BE2C (cell line): Measurements from ENCODE around the gene LRRC14B.
"Not testable (repeated sequence)": the region's sequence is repeated elsewhere in the genome, so short reads cannot be mapped to it uniquely, and the experiment has no call there.

Experiments
- DNase-seq: peaks from one replicate; pipeline ENCODE4 v3.0.0-alpha.2; 2020
- H3K27me3 ChIP-seq: fragments of 250-450 bp; sonication (Bioruptor Pico); 2 replicates; pipeline ENCODE4 v1.5.1; 2020; ENCODE audit warnings: mild to moderate bottlenecking
- H3K36me3 ChIP-seq: fragments of 250-450 bp; sonication (Bioruptor Pico); 2 replicates; pipeline ENCODE4 v1.5.1; 2020; ENCODE audit warnings: mild to moderate bottlenecking
- H3K4me1 ChIP-seq: fragments of 250-450 bp; sonication (Bioruptor Pico); 2 replicates; pipeline ENCODE4 v1.5.1; 2020
- H3K4me3 ChIP-seq: 2 replicates; pipeline ENCODE4 v1.5.1; 2011; ENCODE audit warnings: low read depth, low read length
- H3K9me3 ChIP-seq: fragments of 250-450 bp; sonication (Bioruptor Pico); 2 replicates; pipeline ENCODE4 v1.5.1; 2020
- TF ChIP-seq, protein P1 (sequence below): IDR thresholded peaks from 2 replicates; pipeline ENCODE4 v1.5.1; 2012; ENCODE audit warnings: mild to moderate bottlenecking, low read depth, low read length

Gene LRRC14B

DNA sequence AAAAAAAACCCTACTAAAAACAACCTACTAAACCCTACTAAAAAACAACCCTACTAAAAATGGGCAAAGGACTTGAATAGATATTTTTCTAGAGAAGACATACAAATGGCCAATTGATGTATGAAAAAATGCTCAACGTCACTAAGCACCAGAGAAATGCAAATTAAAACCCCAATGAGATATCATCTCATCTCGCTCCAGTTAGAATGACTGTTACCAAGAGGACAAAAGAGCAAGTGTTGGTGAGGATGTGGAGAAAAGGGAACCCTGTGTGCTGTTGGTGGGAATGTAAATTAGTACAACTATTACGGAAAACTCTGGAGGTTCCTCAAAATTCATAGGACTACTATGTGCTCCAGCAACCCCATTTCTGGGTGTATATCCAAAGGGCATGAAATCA lies 37.6 kb downstream of the LRRC14B start:
- Histone ChIP-seq H3K9me3 (no peaks in the 10 kb centered on the region), H3K4me3 (no peak overlapping the region), H3K4me1 (no peaks in the 10 kb centered on the region), H3K27me3 (no peaks in the 10 kb centered on the region), H3K36me3 (peaks cover 27% of the 10 kb centered on the region)
- DNase-seq = no peak
- TF ChIP-seq, protein P1, sequence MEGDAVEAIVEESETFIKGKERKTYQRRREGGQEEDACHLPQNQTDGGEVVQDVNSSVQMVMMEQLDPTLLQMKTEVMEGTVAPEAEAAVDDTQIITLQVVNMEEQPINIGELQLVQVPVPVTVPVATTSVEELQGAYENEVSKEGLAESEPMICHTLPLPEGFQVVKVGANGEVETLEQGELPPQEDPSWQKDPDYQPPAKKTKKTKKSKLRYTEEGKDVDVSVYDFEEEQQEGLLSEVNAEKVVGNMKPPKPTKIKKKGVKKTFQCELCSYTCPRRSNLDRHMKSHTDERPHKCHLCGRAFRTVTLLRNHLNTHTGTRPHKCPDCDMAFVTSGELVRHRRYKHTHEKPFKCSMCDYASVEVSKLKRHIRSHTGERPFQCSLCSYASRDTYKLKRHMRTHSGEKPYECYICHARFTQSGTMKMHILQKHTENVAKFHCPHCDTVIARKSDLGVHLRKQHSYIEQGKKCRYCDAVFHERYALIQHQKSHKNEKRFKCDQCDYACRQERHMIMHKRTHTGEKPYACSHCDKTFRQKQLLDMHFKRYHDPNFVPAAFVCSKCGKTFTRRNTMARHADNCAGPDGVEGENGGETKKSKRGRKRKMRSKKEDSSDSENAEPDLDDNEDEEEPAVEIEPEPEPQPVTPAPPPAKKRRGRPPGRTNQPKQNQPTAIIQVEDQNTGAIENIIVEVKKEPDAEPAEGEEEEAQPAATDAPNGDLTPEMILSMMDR = no peak

DNA sequence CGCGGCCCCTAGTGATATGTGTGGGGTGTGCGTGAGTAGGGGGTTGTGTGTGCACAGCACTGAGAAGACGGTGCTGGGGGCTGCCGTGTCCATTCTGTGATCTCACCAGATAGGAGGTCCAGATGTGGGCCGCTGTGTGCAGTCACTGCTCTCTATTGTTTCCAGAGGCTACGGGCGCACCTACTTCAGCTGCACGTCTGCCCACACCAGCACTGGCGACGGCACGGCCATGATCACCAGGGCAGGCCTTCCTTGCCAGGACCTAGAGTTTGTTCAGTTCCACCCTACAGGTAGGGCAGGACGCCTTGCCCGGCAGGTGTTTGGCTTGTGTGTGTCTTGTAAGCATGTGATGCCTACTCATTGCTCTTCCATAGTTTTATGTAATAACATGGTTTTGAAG lies 39.4 kb downstream of the LRRC14B start:
- TF ChIP-seq, protein P1 = no peak
- H3K4me3 ChIP-seq = no peak overlapping the region
- H3K36me3 ChIP-seq = peaks cover 36% of the 10 kb centered on the region

DNA sequence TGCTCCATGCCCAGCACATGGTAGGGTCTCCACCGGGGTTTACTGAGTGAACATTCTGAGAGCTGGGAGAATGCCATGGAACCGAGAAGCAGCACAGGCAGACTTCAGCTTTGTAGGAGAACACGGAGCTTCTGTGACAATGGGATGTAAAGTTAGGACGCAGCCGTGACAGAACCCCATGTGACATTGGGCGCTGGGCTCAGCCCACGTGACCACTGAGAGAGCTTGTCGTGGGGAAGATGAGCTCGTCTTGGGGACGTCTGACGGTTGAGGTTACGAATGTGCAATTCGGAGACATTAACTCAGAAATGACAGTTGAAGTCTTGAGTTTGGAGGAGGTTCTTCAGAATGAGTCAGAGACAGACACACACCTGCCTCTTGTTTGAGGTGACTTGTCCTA lies 40.4 kb downstream of the LRRC14B start:
- TF ChIP-seq, protein P1 = no peak
- Histone ChIP-seq H3K36me3 (peaks cover 28% of the 10 kb centered on the region), H3K9me3 (no peaks in the 10 kb centered on the region)

More for the DNA sequence above, 39.4 kb downstream of the LRRC14B start:
- no peaks in the 10 kb centered on the region for H3K9me3 ChIP-seq
- H3K4me1 ChIP-seq = no peaks in the 10 kb centered on the region
- DNase-seq = no peak
- no peaks in the 10 kb centered on the region for H3K27me3 ChIP-seq

DNA sequence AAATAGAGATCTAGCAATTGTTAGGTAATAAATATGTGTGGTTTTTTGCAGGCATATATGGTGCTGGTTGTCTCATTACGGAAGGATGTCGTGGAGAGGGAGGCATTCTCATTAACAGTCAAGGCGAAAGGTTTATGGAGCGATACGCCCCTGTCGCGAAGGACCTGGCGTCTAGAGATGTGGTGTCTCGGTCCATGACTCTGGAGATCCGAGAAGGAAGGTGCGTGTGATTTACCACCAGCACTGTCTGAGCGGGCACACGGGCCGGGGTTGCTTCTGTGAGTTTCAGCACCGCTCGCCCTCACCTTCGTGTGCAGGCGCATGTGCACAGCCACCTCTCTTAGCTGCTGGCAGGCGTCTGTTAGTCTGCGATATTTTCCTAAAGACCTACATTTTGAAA lies 42.1 kb downstream of the LRRC14B start:
- H3K4me3 ChIP-seq, H3K27me3 ChIP-seq, DNase-seq, H3K9me3 ChIP-seq, H3K4me1 ChIP-seq: not testable (repeated sequence)
- peaks cover 23% of the 10 kb centered on the region for H3K36me3 ChIP-seq

More for the DNA sequence above, 40.4 kb downstream of the LRRC14B start:
- no peak for DNase-seq
- H3K27me3 ChIP-seq = no peaks in the 10 kb centered on the region
- H3K4me3 ChIP-seq = no peak overlapping the region
- H3K4me1 ChIP-seq = no peaks in the 10 kb centered on the region

DNA sequence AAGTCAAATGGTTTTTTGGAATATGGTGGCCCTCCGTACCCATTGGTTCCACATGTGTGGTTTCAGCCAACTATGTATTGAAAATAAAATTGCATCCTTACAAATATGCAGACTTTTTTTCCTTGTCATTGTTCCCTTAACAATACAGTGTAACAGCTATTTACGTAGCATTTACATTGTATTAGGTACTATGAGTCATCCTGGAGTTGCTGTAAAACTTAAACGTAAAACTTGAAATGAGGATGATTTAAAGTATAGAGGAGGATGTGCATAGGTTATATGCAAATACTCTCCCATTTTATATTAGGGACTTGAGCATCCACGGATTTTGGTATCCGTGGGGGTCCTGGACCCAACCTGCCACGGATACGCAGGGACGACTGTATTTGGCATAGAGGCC lies 43.2 kb downstream of the LRRC14B start:
- TF ChIP-seq, protein P1 = no peak
- no peak overlapping the region for H3K4me3 ChIP-seq
- no peaks in the 10 kb centered on the region for H3K27me3 ChIP-seq
- H3K36me3 ChIP-seq = peaks cover 24% of the 10 kb centered on the region
- no peaks in the 10 kb centered on the region for H3K4me1 ChIP-seq
- H3K9me3 ChIP-seq = no peaks in the 10 kb centered on the region
- DNase-seq = no peak

DNA sequence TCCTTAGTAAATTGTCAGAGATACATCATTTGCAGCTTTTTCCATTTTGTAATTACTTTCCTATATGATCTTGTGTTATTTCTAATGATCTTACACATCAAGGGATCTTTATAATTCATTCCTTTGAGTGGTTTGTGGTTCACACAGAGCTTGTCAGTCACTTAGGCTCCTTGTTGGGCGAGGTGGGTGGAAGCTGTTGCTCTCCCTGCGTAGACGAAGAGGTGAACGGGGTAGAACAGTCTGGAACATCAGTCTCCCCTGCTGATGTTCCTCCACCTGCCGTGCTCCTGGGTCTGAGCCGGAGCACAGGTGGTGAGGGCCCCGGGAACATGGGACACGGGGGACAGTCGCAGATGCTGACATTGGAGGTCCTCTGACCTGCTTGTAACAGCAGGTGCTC lies 44.2 kb downstream of the LRRC14B start:
- peaks cover 24% of the 10 kb centered on the region for H3K36me3 ChIP-seq
- not testable (repeated sequence) for H3K27me3 ChIP-seq, H3K4me1 ChIP-seq, H3K4me3 ChIP-seq, DNase-seq, H3K9me3 ChIP-seq

DNA sequence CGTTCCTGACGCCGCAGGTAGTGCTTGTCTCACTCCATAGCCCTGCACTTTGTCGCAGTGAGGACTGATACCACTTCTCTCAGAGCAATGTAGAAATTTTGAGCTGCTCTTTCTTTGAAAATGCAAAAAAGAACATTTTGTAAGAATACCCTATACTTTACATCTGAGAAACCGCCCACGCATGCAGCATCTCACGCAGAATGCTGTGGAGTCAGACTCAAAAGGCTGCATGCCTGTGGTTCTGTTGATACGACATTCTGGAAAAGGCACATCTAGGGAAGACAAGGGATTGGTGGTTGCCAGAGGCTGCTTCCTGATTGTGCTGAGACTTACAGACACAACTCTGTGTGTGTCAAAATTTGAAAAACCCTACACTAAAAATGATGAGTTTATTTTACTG lies 46.6 kb downstream of the LRRC14B start:
- not testable (repeated sequence) for H3K4me1 ChIP-seq, H3K4me3 ChIP-seq, H3K27me3 ChIP-seq, H3K9me3 ChIP-seq, DNase-seq
- peaks cover 38% of the 10 kb centered on the region for H3K36me3 ChIP-seq

DNA sequence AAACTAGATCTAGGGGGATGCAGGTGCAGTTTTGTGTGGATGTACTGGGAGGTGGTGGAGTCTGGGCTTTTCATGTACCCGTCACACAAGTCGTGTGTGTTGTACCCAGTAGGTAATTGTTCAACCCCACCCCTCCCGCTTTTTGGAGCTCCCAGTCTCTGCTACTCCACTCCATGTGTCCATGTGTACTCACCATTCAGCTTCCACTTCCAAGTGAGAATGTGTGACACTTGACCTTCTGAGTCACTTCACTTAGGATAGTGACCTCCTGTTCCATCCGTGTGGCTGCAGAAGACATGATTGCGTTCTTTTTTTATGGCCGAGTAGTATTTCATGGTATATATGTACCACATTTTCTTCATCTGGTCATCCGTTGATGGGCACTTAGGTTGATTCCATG lies 49.3 kb downstream of the LRRC14B start:
- H3K4me1 ChIP-seq, H3K4me3 ChIP-seq, H3K9me3 ChIP-seq, DNase-seq, H3K27me3 ChIP-seq: not testable (repeated sequence)
- H3K36me3 ChIP-seq = peaks cover 24% of the 10 kb centered on the region

DNA sequence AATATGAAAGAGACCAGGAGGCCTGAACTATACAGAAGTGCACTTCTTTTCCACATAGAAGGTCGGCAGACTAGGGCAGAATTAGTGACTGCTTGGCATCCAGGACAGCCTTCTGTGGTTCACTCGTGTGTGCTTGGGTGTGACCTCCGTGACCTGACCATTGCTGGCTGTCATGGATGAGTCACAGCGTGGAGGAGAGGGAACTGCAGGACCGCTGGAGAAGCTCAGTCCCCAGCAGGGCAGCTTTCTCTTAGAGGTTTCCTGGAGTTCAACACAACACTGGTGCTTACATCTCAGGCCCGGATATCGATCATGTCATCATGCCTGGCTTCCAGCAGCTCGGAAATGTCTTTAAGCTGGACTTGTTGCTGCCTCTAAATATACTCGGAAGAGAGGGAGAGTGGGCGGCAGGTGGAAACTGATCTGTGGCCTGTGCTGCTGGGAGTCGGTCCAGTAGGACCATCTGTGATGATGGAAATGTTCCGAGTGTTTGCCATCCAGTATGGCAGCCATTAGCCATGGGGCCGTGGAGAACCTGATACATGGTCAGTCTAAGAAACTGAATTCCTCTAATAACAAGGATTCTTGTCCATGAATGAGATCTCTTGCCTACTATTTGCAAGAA lies 49.9 kb downstream of the LRRC14B start:
- H3K4me1 ChIP-seq, DNase-seq, H3K9me3 ChIP-seq, H3K4me3 ChIP-seq, H3K27me3 ChIP-seq: not testable (repeated sequence)
- H3K36me3 ChIP-seq = peaks cover 25% of the 10 kb centered on the region

DNA sequence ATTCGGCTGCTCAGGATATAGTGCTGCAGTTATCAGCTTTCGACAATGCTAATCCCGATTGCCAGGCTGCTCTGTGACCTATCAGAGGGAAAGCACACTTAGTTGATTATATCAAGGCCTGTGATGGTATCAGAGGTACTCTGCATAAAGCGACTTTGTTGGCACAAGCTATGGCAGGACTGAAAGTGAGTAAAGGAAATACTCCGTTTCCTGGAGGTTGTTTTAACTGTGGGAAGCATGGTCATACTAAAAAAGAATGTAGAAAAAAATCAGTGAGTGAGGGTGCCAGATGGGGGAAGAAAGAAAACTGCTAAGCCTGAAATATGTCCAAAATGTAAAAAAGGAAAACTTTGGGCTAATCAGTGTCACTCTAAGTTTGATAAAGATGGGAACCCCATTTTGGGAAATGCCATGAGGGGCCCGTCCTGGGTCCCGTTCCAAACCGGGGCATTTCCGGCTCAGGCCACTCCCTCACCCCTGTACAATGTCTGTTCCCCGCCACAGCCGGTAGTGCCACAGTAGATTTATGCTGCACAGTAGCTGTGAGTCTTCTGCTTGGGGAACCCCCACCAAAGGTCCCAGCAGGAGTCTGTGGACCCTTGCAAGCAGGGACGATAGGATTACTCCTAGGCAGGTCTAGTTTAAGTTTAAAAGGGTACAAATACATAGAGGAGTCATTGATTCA lies 52.5 kb downstream of the LRRC14B start:
- H3K36me3 ChIP-seq = peaks cover 29% of the 10 kb centered on the region
- H3K9me3 ChIP-seq, H3K4me3 ChIP-seq, DNase-seq, H3K4me1 ChIP-seq, H3K27me3 ChIP-seq: not testable (repeated sequence)

DNA sequence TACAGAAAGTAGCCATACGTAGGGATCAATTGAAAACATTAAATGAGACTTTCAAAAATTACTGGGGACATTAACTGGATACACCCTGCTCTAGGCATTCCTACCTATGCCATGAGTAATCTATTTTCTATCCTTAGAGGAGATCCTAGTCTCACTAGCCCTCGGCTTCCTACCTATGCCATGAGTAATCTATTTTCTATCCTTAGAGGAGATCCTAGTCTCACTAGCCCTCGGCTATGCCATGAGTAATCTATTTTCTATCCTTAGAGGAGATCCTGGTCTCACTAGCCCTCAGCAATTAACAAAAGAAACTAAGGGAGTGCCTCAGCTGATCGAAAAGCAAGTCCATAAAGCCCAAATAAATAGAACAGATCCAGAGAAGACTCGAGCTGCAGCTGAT lies 54.4 kb downstream of the LRRC14B start:
- not testable (repeated sequence) for H3K9me3 ChIP-seq, H3K27me3 ChIP-seq, H3K4me3 ChIP-seq, DNase-seq, H3K4me1 ChIP-seq
- H3K36me3 ChIP-seq = peaks cover 26% of the 10 kb centered on the region
